Stimulated activated CD4-positive, alpha-beta T cell treated with anti-CD3 and anti-CD28 coated beads, TNF-alpha, amount 100 ng/mL, for 48 hours (primary cell): ENCODE results near the gene TRIM56.
A peak's percentile ranks its signal among the peaks of the same experiment; 100 is the strongest.
"Not testable (repeated sequence)": the region's sequence is repeated elsewhere in the genome, so short reads cannot be mapped to it uniquely, and the experiment has no call there.

Experiments
- DNase-seq, 3 donors: peaks; one replicate each; pipeline ENCODE4 v3.0.0-alpha.2; 2020; ENCODE audit warnings: low read depth in 3 of 3

The TRIM56 gene

GRCh38 chr7:101113836-101114235, 28.6 kb downstream of the TRIM56 start:
- DNase-seq = no peak

- DNase-seq = no peak
Measured at GRCh38 chr7:101114492-101114891, 29.2 kb downstream of the TRIM56 start.

- DNase-seq = no peak
Measured at GRCh38 chr7:101115215-101115614, 29.9 kb downstream of the TRIM56 start.

GRCh38 chr7:101116898-101117297, 31.6 kb downstream of the TRIM56 start:
- DNase-seq = no peak

- DNase-seq = no peak
Measured at GRCh38 chr7:101118856-101119255, 33.6 kb downstream of the TRIM56 start.

GRCh38 chr7:101119876-101120275, 34.6 kb downstream of the TRIM56 start:
- DNase-seq = no peak

GRCh38 chr7:101120315-101120714, 35.0 kb downstream of the TRIM56 start:
- DNase-seq = no peak

GRCh38 chr7:101121631-101121990, 36.3 kb downstream of the TRIM56 start:
- not testable (repeated sequence) for DNase-seq

- no peak for DNase-seq
Measured at GRCh38 chr7:101121991-101122932, 37.0 kb downstream of the TRIM56 start.

- no peak for DNase-seq
Measured at GRCh38 chr7:101122933-101123702, 37.8 kb downstream of the TRIM56 start.

GRCh38 chr7:101123703-101124068, 38.4 kb downstream of the TRIM56 start:
- DNase-seq = no peak

GRCh38 chr7:101124376-101125056, 39.2 kb downstream of the TRIM56 start:
- DNase-seq = no peak

- no peak for DNase-seq
Measured at GRCh38 chr7:101125989-101126650, 40.8 kb downstream of the TRIM56 start.

- DNase-seq = peak in 2 of 3 donors; percentile 6 to 33
Measured at GRCh38 chr7:101126651-101127459, 41.6 kb downstream of the TRIM56 start, which contains the start of gene SERPINE1. Gene SERPINE1, plus strand, starts transcription at chr7:101127104. Its CDS starts 1,290 bp downstream, at chr7:101128394.

- DNase-seq = no peak
Measured at GRCh38 chr7:101127460-101128039, 42.3 kb downstream of the TRIM56 start.

- no peak for DNase-seq
Measured at GRCh38 chr7:101128040-101128834, 43.0 kb downstream of the TRIM56 start.

- DNase-seq = no peak
Measured at GRCh38 chr7:101129603-101130117, 44.4 kb downstream of the TRIM56 start.

- not testable (repeated sequence) for DNase-seq
Measured at GRCh38 chr7:101132626-101133600, 47.6 kb downstream of the TRIM56 start.
